AG09309 (cell line): ENCODE results near the gene GPC3.

ENCODE experiments used
- DNase-seq: peaks from one replicate; pipeline ENCODE4 v3.0.0-alpha.2; 2010; ENCODE audit warnings: low read depth
- H3K4me3 ChIP-seq: 2 replicates; pipeline ENCODE4 v1.5.1; 2011; ENCODE audit warnings: mild to moderate bottlenecking, low read depth, low read length, moderate library complexity; ENCODE audit not compliant: control insufficient read depth
- TF ChIP-seq, protein P1 (sequence below): IDR thresholded peaks from 2 replicates; pipeline ENCODE4 v1.5.1; 2011; ENCODE audit warnings: mild to moderate bottlenecking, low read depth, low read length, inconsistent platforms; ENCODE audit not compliant: insufficient read depth, control insufficient read depth; ENCODE audit errors: missing control alignments

GPC3 gene

DNA sequence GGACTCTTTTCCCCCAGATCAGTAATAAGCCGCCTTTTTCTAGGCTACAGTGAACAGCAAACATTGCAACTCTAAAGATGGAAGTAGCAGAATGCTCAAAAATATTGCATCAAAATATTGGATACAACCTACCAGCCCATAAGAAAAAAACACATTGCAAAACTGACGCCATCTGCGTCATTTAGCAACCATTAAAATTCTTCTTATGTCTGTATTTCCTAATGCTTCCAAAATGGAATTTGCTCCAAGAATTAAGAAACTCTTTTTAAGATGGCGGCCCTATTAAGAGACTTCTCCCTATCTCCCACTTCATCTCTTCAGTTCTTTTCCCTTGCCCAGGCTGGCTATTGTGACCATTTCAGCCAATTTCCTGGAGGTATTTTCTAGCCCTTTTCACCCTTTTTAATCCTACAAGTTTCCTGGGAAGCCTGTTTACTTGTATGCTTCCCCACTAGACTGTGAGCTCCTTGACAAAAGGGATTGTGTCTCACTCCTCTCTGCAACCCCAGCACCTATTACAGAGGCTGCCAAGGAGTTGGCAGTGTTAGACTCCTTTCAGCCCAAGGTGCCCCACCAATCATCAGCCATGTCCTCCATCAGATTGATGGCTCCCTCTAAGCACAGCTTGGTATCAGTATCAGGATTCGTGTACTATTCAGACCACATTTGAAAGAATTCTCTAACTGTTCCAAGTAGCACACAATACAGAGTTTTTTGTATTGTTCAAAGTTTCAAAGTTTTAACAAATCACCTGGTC is 4.4 kb downstream of the GPC3 start:
- H3K4me3 ChIP-seq: no peak overlapping the region
- TF ChIP-seq, protein P1, sequence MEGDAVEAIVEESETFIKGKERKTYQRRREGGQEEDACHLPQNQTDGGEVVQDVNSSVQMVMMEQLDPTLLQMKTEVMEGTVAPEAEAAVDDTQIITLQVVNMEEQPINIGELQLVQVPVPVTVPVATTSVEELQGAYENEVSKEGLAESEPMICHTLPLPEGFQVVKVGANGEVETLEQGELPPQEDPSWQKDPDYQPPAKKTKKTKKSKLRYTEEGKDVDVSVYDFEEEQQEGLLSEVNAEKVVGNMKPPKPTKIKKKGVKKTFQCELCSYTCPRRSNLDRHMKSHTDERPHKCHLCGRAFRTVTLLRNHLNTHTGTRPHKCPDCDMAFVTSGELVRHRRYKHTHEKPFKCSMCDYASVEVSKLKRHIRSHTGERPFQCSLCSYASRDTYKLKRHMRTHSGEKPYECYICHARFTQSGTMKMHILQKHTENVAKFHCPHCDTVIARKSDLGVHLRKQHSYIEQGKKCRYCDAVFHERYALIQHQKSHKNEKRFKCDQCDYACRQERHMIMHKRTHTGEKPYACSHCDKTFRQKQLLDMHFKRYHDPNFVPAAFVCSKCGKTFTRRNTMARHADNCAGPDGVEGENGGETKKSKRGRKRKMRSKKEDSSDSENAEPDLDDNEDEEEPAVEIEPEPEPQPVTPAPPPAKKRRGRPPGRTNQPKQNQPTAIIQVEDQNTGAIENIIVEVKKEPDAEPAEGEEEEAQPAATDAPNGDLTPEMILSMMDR: no peak
- no peak for DNase-seq

DNA sequence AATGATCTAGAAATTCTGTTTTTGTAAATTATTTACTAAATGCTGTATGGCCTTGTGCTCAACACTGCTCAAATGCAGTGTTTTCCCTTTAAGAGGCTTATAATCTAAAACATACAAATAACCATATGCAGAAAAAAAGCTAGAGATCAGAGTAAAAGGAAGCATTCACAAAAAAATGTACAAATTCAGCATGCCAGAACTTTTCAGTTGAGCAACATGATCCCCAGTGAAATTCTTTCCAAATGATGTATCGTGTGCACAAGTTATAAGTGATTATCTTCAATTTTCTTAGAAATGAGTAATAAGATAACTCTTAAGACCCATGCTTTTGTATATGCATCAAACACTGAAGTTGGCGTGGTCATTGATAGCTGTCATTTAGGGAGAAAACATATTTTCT is 5.0 kb downstream of the GPC3 start:
- no peak for DNase-seq
- H3K4me3 ChIP-seq: no peak overlapping the region
- TF ChIP-seq, protein P1: no peak

GRCh38 chrX:133979641-133980230 is 5.7 kb downstream of the GPC3 start:
- TF ChIP-seq, protein P1: no peak
- no peak for DNase-seq
- no peak overlapping the region for H3K4me3 ChIP-seq

DNA sequence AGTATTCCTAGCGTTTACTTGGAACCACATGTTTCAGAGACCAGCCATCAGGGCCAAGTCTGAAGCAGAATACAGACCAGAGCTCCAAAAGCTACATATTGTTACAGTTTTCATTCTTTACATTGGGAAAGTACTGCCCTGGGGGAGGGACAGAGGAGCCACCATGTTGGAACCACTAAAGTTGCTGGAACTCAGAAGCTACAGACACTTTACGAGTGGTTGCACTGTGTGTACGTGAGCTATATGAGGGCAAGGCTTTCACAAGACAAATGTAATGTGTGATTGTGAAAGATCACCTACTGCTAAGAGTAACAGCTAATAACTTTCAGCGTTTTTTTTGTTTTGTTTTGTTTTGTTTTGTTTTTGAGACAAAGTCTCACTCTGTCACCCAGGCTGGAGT is 11.7 kb downstream of the GPC3 start:
- H3K4me3 ChIP-seq: no peak overlapping the region
- no peak for DNase-seq
- TF ChIP-seq, protein P1: no peak

- TF ChIP-seq, protein P1: no peak
- H3K4me3 ChIP-seq: no peak overlapping the region
- DNase-seq: no peak
Observed at GRCh38 chrX:133972916-133973315, 12.5 kb downstream of the GPC3 start.

GRCh38 chrX:133971586-133971985 is 13.8 kb downstream of the GPC3 start:
- DNase-seq: no peak
- no peak overlapping the region for H3K4me3 ChIP-seq
- TF ChIP-seq, protein P1: no peak
